Loucy (cell line): ENCODE results near the gene KCTD4.

Experiments used
- CTCF ChIP-seq: fragments of 200-600 bp; sonication (generic); conservative IDR thresholded peaks from 2 replicates; pipeline ENCODE4 v1.5.1; 2014; ENCODE audit warnings: mild to moderate bottlenecking, antibody characterized with exemption, low read length
- EZH2phosphoT487 ChIP-seq: fragments of 200-600 bp; IDR thresholded peaks from 2 replicates; pipeline ENCODE4 v1.6.1; 2018; ENCODE audit warnings: antibody characterized with exemption, mild to moderate bottlenecking, moderate library complexity, borderline replicate concordance

GRCh38 chr13:45179428-45179827 is 21.4 kb downstream of the KCTD4 start:
- TF ChIP-seq CTCF (no peak), EZH2phosphoT487 (no peak)
